ENCODE measurements around the gene MOB3B.

DNA sequence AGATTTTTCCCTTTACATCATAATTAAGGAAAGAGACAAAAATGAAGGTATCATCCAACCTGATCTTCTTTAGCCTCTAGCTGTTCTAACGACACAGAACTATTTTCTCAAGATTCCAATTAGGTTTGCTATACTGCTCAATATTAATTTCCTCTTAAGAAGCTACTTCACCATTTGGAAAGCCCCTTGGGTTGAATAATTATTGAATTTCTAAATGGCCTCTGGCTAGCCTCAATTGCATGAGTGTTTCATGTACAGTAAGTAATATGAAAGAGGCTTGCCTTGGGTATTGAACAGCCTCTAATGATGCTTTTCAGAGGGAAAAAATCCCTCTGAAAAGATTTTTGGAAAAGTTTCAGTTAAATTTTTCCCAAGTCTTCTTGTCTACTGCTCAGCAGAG lies 3.7 kb upstream of the MOB3B start:
- no peak for TF ChIP-seq CTCF (IDR thresholded peaks at IDR 0.05; ENCODE audit: low read length)
- TF ChIP-seq EZH2 (IDR thresholded peaks at IDR 0.05; ENCODE audit: borderline replicate concordance, low read length): no peak
